Measurements from ENCODE around the gene UGT1A10.

The UGT1A10 gene

GRCh38 chr2:233801357-233802131, 165.3 kb downstream of the UGT1A10 start:
- peak; percentile 2 to 47 (median 34) for DNase-seq
- no peaks in the 10 kb centered on the region for H3K9me3 ChIP-seq (ENCODE audit: control extremely low read depth in 1 of 5, control insufficient read depth in 4 of 5, insufficient read depth in 2 of 5, low read depth in 1 of 5, low read length in 4 of 5)
- POLR2A ChIA-PET = no interaction called here
- H3K4me3 ChIP-seq (ENCODE audit: control insufficient read depth in 1 of 7, extremely low read depth in 1 of 7, insufficient read depth in 4 of 7, low read depth in 2 of 7, low read length in 6 of 7) = no peak overlapping the region
- CTCF ChIA-PET = no interaction called here
- H3K27me3 ChIP-seq (replicated peaks in 2 of 5; ENCODE audit: control insufficient read depth in 4 of 5, insufficient read depth in 5 of 5, low read length in 4 of 5) = peaks cover 0 to 6% (median 2%) of the 10 kb centered on the region in 5 experiments
- no peak overlapping the region for H3K27ac ChIP-seq (ENCODE audit: insufficient read depth in 1 of 2, low read depth in 1 of 2, low read length in 2 of 2, poor library complexity in 1 of 2, severe bottlenecking in 2 of 2)
- no peaks in the 10 kb centered on the region for H3K4me1 ChIP-seq (ENCODE audit: control extremely low read depth in 1 of 4, control insufficient read depth in 4 of 4, insufficient read depth in 4 of 4, low read length in 3 of 4)
- no peaks in the 10 kb centered on the region for H3K36me3 ChIP-seq (ENCODE audit: control insufficient read depth in 4 of 4, insufficient read depth in 4 of 4, low read length in 3 of 4)
- 75% methylated on average over 4 of the region's 9 CpGs for WGBS (ENCODE audit: insufficient coverage)

DNA sequence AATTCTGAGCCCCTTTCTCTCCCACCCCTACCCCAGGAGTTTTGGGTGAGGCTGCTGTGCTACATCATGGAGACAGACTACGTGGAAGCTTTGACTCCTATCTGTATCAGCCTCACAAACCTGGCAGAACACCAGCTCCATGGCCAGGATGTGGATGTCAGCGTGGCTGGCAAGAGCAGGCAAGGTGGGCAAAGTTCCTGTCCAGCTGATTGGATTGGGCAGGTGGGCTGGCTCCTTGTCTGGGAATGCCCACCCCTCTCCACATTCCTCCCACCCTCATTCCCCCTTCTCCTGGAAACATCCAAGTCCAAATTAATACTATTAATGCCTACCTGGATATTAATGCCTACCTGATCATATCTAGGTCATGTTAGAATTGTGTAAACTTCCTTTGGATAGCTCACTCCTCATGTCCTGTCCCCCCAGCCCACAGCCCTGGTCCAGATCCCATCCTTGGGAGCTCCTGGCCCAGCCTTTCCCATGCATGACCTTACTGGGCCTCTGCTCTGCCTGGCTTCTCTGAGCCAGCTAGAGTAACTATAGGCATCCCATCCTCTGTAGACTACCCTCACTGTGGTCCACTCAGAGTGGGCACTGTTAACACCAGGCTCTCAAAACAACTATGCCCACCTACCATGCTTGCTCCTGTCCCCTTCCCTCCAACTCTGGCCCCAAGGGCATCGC, 166.0 kb downstream of the UGT1A10 start:
- H3K27ac ChIP-seq (ENCODE audit: insufficient read depth in 1 of 2, low read depth in 1 of 2, low read length in 2 of 2, poor library complexity in 1 of 2, severe bottlenecking in 2 of 2) = no peak overlapping the region
- H3K36me3 ChIP-seq (ENCODE audit: control insufficient read depth in 4 of 4, insufficient read depth in 4 of 4, low read length in 3 of 4) = no peaks in the 10 kb centered on the region
- H3K9me3 ChIP-seq (ENCODE audit: control extremely low read depth in 1 of 5, control insufficient read depth in 4 of 5, insufficient read depth in 2 of 5, low read depth in 1 of 5, low read length in 4 of 5) = no peaks in the 10 kb centered on the region
- WGBS (ENCODE audit: insufficient coverage) = 75% methylated on average over 1 of the region's 3 CpGs
- ChIA-PET POLR2A (no interaction called here), CTCF (interaction anchor here (0.6 kb wide), 1 partner anchor 938 kb away, joined by 3 read pairs; no protein-coding TSS in a partner anchor)
- H3K4me1 ChIP-seq (ENCODE audit: control extremely low read depth in 1 of 4, control insufficient read depth in 4 of 4, insufficient read depth in 4 of 4, low read length in 3 of 4) = no peaks in the 10 kb centered on the region
- no peak overlapping the region for H3K4me3 ChIP-seq (ENCODE audit: control insufficient read depth in 1 of 7, extremely low read depth in 1 of 7, insufficient read depth in 4 of 7, low read depth in 2 of 7, low read length in 6 of 7)
- no peak for DNase-seq
- H3K27me3 ChIP-seq (replicated peaks in 2 of 5; ENCODE audit: control insufficient read depth in 4 of 5, insufficient read depth in 5 of 5, low read length in 4 of 5) = peaks cover 0 to 6% (median 3%) of the 10 kb centered on the region in 5 experiments

- no peak for DNase-seq
These were observed 167.2 kb downstream of the UGT1A10 start for GRCh38 chr2:233803292-233803911.

GRCh38 chr2:233803994-233804393, 167.7 kb downstream of the UGT1A10 start:
- Histone ChIP-seq H3K4me1 (ENCODE audit: control extremely low read depth in 1 of 4, control insufficient read depth in 4 of 4, insufficient read depth in 4 of 4, low read length in 3 of 4) (no peaks in the 10 kb centered on the region), H3K36me3 (ENCODE audit: control insufficient read depth in 4 of 4, insufficient read depth in 4 of 4, low read length in 3 of 4) (no peaks in the 10 kb centered on the region), H3K27me3 (replicated peaks in 2 of 5; ENCODE audit: control insufficient read depth in 4 of 5, insufficient read depth in 5 of 5, low read length in 4 of 5) (peaks cover 0 to 6% (median 3%) of the 10 kb centered on the region in 5 experiments), H3K27ac (ENCODE audit: insufficient read depth in 1 of 2, low read depth in 1 of 2, low read length in 2 of 2, poor library complexity in 1 of 2, severe bottlenecking in 2 of 2) (no peak overlapping the region), H3K9me3 (ENCODE audit: control extremely low read depth in 1 of 5, control insufficient read depth in 4 of 5, insufficient read depth in 2 of 5, low read depth in 1 of 5, low read length in 4 of 5) (no peaks in the 10 kb centered on the region), H3K4me3 (ENCODE audit: control insufficient read depth in 1 of 7, extremely low read depth in 1 of 7, insufficient read depth in 4 of 7, low read depth in 2 of 7, low read length in 6 of 7) (no peak overlapping the region)
- DNase-seq = no peak
- ChIA-PET POLR2A (no interaction called here), CTCF (interaction anchor here (0.9 kb wide), 1 partner anchor 9 kb away, joined by 4 read pairs; no protein-coding TSS in a partner anchor)
- WGBS (ENCODE audit: insufficient coverage) = 60% methylated on average over 3 of the region's 8 CpGs

More at GRCh38 chr2:233803292-233803911, 167.2 kb downstream of the UGT1A10 start:
- no peak overlapping the region for H3K4me3 ChIP-seq (ENCODE audit: control insufficient read depth in 1 of 7, extremely low read depth in 1 of 7, insufficient read depth in 4 of 7, low read depth in 2 of 7, low read length in 6 of 7)
- ChIA-PET CTCF (no interaction called here), POLR2A (no interaction called here)
- no peaks in the 10 kb centered on the region for H3K9me3 ChIP-seq (ENCODE audit: control extremely low read depth in 1 of 5, control insufficient read depth in 4 of 5, insufficient read depth in 2 of 5, low read depth in 1 of 5, low read length in 4 of 5)
- WGBS (ENCODE audit: insufficient coverage) = 89% methylated on average over 2 of the region's 2 CpGs
- no peaks in the 10 kb centered on the region for H3K36me3 ChIP-seq (ENCODE audit: control insufficient read depth in 4 of 4, insufficient read depth in 4 of 4, low read length in 3 of 4)
- no peaks in the 10 kb centered on the region for H3K4me1 ChIP-seq (ENCODE audit: control extremely low read depth in 1 of 4, control insufficient read depth in 4 of 4, insufficient read depth in 4 of 4, low read length in 3 of 4)
- peaks cover 0 to 6% (median 3%) of the 10 kb centered on the region in 5 experiments for H3K27me3 ChIP-seq (replicated peaks in 2 of 5; ENCODE audit: control insufficient read depth in 4 of 5, insufficient read depth in 5 of 5, low read length in 4 of 5)
- H3K27ac ChIP-seq (ENCODE audit: insufficient read depth in 1 of 2, low read depth in 1 of 2, low read length in 2 of 2, poor library complexity in 1 of 2, severe bottlenecking in 2 of 2) = no peak overlapping the region

- POLR2A ChIA-PET = no interaction called here
- no peak overlapping the region for H3K27ac ChIP-seq (ENCODE audit: insufficient read depth in 1 of 2, low read depth in 1 of 2, low read length in 2 of 2, poor library complexity in 1 of 2, severe bottlenecking in 2 of 2)
- no peaks in the 10 kb centered on the region for H3K36me3 ChIP-seq (ENCODE audit: control insufficient read depth in 4 of 4, insufficient read depth in 4 of 4, low read length in 3 of 4)
- no peak overlapping the region for H3K4me3 ChIP-seq (ENCODE audit: control insufficient read depth in 1 of 7, extremely low read depth in 1 of 7, insufficient read depth in 4 of 7, low read depth in 2 of 7, low read length in 6 of 7)
- H3K27me3 ChIP-seq (replicated peaks in 2 of 5; ENCODE audit: control insufficient read depth in 4 of 5, insufficient read depth in 5 of 5, low read length in 4 of 5) = peaks cover 0 to 7% (median 4%) of the 10 kb centered on the region in 5 experiments
- CTCF ChIA-PET = no interaction called here
- H3K9me3 ChIP-seq (ENCODE audit: control extremely low read depth in 1 of 5, control insufficient read depth in 4 of 5, insufficient read depth in 2 of 5, low read depth in 1 of 5, low read length in 4 of 5) = no peaks in the 10 kb centered on the region
- 89% methylated on average over 11 of the region's 12 CpGs for WGBS (ENCODE audit: insufficient coverage)
- DNase-seq = no peak
- no peaks in the 10 kb centered on the region for H3K4me1 ChIP-seq (ENCODE audit: control extremely low read depth in 1 of 4, control insufficient read depth in 4 of 4, insufficient read depth in 4 of 4, low read length in 3 of 4)
These were observed 171.1 kb downstream of the UGT1A10 start for GRCh38 chr2:233807215-233807865.

DNA sequence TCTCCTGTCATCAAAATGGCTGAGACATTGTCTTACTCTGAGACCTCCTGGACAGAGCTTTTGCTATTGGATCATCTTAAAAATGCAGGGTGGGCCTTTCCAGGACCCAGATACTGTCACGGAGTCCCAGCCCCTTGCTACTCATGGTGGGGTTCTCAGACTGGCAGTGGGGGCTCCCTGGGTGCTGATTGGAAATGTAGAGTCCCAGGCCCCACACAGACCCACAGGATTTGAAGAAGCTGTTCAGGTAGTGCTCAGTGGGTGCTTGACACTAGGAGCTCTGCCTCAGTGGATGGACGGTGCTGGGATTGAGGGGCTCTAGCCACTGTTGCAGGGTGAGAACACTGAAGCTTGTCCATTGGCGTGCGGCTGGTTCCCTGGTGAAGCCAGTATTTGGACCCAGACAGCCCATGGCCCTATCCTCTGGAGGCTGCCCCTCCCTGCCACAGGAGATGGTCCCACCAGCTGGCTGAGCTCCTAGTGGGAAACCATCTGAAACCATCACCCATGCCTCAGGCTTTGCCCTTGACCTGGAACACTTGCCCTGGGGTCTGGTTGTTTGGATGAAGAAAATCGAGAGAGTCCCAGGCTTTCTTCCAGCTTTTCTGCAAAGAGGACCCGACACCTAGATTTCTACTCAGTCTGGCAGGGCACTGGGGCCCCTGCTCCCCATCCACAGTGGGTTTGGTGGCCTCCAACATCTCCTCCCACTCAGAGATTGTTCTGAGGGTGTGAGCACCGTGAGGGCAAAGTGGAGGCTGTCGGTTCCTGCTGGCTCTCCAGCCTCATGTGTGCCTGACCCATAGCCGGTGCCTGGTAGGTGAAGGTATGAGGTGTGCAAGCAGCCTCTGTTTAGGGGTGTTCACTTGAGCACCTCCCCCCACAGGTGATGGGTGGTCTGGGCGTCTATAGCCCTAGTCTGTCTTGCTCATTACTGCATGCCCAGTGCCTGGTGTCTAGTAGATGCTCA, 172.0 kb downstream of the UGT1A10 start:
- H3K27ac ChIP-seq (ENCODE audit: insufficient read depth in 1 of 2, low read depth in 1 of 2, low read length in 2 of 2, poor library complexity in 1 of 2, severe bottlenecking in 2 of 2) = no peak overlapping the region
- WGBS (ENCODE audit: insufficient coverage) = 81% methylated on average over 8 of the region's 10 CpGs
- DNase-seq = no peak
- ChIA-PET CTCF (no interaction called here), POLR2A (interaction anchor here (0.6 kb wide), 1 partner anchor 270 kb away, joined by 3 read pairs; no protein-coding TSS in a partner anchor)
- H3K27me3 ChIP-seq (replicated peaks in 2 of 5; ENCODE audit: control insufficient read depth in 4 of 5, insufficient read depth in 5 of 5, low read length in 4 of 5) = peaks cover 0 to 6% (median 4%) of the 10 kb centered on the region in 5 experiments
- no peaks in the 10 kb centered on the region for H3K36me3 ChIP-seq (ENCODE audit: control insufficient read depth in 4 of 4, insufficient read depth in 4 of 4, low read length in 3 of 4)
- H3K4me1 ChIP-seq (ENCODE audit: control extremely low read depth in 1 of 4, control insufficient read depth in 4 of 4, insufficient read depth in 4 of 4, low read length in 3 of 4) = no peaks in the 10 kb centered on the region
- H3K9me3 ChIP-seq (ENCODE audit: control extremely low read depth in 1 of 5, control insufficient read depth in 4 of 5, insufficient read depth in 2 of 5, low read depth in 1 of 5, low read length in 4 of 5) = no peaks in the 10 kb centered on the region
- H3K4me3 ChIP-seq (ENCODE audit: control insufficient read depth in 1 of 7, extremely low read depth in 1 of 7, insufficient read depth in 4 of 7, low read depth in 2 of 7, low read length in 6 of 7) = no peak overlapping the region

Measured in common myeloid progenitor, CD34-positive (primary cell).